GM18502 (cell line): ENCODE measurements around the gene ADGRL3.
"Not testable (repeated sequence)": the region's sequence is repeated elsewhere in the genome, so short reads cannot be mapped to it uniquely, and the experiment has no call there.

ENCODE experiments used
- ATAC-seq: cut with Tn5 transposase; IDR thresholded peaks from one replicate; pipeline ENCODE4 v1.9.1; 2021; ENCODE audit warnings: mild to moderate bottlenecking; ENCODE audit not compliant: unreplicated experiment, poor library complexity

ADGRL3 gene

DNA sequence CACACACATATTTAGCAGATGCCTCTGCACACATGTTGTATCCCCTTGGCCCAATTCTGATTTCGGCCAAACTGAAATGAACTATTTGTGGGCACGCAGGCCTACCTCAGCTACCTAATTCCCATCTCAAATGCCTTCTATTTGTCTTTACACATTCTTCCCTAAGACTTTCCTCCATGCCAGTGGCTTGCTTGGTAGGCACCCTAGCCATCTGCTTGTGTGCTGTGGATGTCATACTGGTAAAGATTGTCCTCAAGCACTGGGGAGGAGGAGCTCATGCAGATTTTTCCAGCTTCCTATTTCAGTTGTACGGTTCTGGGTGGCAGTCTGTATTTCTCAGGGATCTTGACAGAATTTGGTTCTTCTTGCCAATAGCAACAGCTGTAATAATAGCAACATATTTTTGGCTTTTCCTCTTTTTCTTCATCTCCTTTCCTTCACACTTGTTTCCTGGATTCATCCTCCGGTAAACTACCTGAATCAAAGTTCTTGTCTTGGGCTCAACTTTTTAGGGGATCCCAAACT is 514.3 kb downstream of the ADGRL3 start:
- ATAC-seq, result no peak

DNA sequence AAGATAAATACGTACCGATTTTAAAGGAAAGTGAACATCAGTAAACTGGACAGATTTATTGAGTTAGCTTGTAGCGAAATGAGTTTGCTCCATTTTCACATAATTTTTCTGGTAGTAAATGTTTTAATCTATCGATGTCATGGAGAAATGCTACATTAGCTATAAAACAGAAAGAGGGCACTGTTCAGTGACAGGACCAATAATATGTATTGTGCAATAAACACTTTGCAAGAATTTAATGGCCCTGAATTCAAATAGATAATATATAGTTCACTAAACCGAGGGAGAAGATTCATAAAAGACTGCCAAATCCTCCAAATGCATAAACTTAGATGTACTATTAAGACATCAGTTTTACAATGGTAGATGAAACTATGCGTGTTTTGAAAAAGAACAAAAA is 516.3 kb downstream of the ADGRL3 start:
- ATAC-seq, result no peak

DNA sequence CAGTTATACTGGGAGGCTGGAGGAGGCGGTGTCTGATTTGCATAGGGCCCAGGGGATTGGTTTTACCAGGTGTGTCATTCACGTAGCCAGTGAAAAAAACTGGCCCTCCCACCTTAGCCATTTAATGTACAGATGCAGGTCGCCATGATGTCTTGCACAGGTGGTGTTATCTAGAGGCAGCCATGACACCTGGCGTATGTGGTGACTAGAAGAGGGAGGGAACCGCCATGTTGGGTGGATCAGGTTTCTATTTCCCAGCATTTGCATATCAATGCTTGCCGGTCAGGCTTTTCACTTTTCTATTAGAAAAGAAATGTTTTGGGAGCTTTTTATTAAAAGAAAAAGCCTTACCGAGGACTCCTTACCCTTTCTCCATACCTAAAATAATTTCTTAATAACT is 523.4 kb downstream of the ADGRL3 start:
- no peak for ATAC-seq

DNA sequence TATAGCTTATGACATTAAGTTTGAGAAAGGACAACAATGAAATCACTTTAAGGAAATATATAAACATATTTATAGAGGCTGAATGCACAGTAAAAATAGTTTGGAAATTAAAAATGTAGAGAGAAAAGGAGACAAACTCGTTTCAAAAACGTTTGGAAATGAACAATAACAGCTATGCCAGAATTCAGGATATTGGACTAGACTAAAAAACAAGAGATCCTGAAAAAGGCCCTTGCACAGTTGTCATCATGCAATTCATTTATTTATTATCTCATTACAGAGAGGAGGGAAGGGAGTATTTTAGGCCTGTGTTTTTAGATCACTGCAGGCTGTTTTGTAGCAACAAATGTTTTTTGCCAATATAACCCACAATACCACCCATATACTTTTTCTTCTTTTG is 527.2 kb downstream of the ADGRL3 start:
- no peak for ATAC-seq

DNA sequence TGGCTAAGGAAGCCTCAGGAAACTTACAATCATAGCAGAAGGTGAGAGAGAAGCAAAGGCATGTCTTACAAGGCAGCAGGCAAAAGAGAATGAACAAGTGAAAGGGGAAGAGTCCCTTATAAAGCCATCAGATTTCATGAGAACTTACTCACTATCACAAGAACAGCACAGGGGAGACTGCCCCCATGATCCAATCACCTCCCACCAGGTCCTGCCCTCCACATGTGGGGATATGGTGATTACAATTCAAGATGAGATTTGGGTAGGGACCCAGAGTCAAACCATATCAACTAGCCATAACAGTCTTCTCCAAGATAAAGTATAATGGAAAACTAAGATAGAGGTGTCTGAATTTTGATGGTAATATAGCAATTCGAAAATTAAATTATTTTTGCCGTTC is 534.3 kb downstream of the ADGRL3 start:
- ATAC-seq, result no peak

DNA sequence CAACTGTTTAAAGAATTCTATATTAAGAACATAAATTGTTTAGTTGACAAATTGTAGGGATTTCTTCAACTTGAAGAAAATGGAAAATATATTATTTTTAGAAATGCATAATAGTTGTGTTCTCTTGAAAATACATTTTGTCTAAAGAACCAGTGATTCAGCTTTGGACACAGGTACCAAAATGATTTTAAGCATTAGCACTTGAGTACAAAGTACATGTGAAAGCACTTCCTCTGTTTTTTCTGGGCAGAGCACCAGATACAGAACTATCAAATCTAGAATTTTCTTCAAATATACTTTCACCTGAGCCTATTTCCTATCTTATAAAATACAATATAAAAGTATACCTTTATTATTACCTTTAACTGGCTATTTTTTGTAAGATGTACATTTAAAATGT is 539.8 kb downstream of the ADGRL3 start:
- ATAC-seq, result no peak

DNA sequence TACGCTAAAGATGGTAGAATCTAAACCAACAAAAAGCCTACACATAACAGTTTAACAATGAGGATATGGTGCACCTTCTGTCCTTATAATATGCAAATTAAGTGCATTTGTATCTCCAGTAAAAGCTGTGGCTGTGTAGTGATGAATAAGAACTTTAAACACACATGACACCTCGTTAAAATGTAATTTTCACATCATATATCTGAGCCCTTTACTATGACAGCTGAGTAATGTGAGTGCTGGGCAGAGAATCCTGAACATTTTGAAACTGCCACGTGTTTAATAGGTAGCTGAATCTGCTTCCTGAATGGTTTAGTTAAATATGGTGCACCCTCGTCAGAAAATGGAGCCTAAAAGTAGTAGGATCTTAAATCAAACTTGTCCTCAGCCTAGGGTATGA is 540.8 kb downstream of the ADGRL3 start:
- ATAC-seq, result no peak

DNA sequence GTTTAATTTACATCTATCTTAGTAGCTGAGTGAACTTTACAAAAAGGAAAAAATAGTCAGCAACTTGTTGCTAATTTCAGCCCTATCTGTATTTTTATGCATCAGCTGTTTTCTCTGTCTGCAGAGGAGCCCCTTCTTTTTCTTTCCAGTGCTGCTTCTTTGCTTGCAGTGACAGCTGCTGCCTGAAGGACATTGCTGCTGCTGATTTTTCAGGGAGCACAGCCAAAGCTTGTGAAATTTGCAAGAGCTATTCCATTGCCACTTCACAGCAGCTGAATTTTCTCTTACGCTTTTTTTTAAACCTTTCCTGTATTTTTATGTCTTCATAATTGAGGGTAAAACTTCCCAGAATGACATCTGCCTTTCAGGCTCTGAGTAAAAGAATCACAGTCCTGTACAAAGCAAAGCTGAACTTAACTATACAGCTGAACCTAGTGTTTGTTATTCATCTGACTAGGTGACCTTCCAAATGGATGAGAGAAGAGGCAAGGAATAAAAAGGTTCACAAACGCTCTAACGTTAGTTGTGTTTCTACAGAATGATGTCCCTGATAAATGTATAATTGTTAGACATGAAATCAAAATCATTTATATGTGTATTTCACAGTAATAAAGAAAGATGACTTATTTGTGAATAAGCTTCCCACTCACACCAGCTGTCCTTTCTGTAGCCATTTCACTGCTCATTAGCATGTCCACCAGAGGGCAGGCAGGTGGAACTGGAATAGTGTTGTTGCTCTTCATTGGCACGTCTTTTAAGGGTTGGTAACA is 541.4 kb downstream of the ADGRL3 start:
- no peak for ATAC-seq

DNA sequence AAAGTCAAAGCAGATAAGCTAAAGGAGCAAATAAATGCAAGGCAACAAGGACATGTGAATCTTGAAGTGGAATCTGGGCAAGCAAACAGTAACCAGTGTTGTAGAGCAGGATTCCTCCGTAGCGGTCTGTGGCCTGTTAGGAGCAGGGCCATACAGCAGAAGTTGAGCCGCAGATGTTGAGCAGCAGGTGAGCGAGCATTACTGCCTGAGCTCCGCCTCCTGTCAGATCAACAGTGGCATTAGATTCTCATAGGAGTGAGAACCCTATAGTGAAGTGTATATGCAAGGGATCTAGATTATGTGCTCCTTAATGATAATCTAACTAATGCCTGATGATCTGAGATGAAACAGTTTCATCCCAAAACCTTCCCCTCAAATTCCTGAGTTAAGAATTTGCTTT is 550.7 kb downstream of the ADGRL3 start:
- ATAC-seq, result no peak

DNA sequence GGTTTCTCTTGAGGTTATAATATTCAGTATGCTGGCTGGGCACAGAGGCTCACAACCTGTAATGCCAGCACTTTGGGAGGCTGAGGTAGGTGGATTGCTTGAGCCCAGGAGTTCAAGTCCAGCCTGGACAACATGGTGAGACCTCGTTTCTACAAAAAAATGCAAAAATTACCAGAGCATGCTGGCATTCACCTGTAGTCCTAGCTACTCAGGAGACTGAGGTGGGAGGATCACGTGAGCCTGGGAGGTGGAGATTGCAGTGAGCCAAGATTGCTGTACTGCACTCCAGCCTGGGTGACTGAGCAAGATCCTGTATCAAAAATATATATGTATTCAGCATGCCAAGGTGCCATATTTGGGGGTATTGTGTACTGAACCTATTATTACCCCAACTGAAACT is 552.5 kb downstream of the ADGRL3 start:
- ATAC-seq, result no peak

DNA sequence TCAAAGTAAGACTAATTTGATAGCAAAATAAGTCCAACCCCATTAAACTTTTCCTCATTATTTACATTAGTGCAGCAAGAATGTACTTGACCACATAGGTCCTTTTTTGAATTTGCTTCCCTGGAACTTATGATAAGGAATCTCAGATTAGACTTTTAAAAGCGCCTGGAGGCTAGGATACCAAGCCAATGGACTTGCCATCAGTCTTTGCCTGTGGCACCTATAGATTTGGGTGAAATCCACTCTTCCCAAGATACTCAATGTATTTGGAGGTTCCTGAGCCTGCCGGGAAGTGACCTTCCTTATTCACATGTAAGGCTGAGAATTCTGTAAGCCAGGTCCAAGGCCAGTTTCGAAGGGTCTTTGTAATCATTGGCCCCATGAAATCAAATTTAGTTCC is 553.6 kb downstream of the ADGRL3 start:
- ATAC-seq, result no peak

DNA sequence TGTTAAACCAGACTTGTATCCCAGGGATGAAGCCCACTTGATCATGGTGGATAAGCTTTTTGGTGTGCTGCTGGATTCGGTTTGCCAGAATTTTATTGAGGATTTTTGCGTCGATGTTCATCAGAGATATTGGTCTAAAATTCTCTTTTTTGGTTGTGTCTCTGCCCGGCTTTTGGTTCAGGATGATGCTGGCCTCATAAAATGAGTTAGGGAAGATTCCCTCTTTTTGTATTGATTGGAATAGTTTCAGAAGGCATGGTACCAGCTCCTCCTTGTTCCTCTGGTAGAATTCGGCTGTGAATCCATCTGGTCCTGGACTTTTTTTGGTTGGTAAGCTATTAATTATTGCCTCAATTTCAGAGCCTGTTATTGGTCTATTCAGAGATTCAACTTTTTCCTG is 556.8 kb downstream of the ADGRL3 start:
- ATAC-seq, result not testable (repeated sequence)

DNA sequence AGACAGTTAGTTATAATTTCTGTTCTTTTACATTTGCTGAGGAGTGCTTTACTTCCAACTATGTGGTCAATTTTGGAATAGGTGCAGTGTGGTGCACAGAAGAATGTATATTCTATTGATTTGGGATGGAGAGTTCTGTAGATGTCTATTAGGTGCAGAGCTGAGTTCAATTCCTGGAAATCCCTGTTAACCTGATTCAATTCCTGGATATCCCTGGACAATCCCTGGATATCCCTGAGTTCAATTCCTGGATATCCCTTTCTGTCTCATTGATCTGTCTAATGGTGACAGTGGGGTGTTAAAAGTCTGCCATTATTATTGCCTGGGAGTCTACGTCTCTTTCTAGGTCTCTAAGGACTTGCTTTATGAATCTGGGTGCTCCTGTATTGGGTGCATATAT is 557.9 kb downstream of the ADGRL3 start:
- not testable (repeated sequence) for ATAC-seq

DNA sequence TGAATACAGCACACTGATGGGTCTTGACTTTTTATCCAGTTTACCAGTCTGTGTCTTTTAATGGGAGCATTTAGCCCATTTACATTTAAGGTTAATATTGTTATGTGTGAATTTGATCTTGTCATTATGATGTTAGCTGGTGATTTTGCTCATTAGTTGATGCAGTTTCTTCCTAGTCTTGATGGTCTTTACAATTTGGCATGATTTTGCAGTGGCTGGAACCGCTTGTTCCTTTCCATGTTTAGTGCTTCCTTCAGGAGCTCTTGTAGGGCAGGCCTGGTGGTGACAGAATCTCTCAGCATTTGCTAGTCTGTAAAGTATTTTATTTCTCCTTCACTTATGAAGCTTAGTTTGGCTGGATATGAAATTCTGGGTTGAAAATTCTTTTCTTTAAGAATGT is 558.5 kb downstream of the ADGRL3 start:
- ATAC-seq, result not testable (repeated sequence)

DNA sequence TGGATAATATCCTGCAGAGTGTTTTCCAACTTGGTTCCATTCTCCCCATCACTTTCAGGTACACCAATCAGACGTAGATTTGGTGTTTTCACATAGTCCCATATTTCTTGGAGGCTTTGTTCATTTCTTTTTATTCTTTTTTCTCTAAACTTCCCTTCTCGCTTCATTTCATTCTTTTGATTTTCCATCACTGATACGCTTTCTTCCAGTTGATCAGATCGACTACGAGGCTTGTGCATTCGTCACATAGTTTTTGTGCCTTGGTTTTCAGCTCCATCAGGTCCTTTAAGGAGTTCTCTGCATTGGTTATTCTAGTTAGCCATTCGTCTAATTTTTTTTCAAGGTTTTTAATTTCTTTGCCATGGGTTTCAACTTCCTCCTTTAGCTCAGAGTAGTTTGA is 559.1 kb downstream of the ADGRL3 start:
- not testable (repeated sequence) for ATAC-seq

DNA sequence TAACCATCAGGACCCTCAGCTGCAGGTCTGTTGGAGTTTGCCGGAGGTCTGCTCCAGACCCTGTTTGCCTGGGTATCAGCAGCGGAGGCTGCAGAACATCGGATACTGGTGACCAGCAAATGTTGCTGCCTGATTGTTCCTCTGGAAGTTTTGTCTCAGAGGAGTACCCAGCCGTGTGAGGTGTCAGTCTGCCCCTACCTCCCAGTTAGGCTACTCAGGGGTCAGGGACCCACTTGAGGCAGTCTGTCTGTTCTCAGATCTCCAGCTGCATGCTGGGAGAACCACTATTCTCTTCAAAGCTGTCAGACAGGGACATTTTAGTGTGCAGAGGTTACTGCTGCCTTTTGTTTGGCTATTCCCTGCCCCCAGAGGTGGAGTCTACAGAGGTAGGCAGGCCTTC is 559.8 kb downstream of the ADGRL3 start:
- ATAC-seq, result not testable (repeated sequence)

DNA sequence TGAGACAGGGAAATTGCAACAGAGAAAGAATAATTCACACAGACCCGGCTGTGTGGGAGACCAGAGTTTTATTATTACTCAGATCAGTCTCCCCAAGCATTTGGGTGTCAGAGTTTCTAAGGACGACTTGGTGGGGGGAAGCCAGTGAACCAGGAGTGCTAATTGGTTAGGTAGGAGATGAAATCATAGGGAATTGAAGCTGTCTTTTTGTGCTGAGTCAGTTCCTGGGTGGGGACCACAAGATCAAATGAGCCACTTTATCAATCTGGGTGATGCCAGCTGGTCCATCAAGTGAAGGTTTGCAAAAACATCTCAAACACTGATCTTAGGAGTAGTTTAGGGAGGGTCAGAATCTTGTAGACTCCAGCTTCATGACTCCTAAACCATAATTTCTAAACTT is 560.7 kb downstream of the ADGRL3 start:
- no peak for ATAC-seq

DNA sequence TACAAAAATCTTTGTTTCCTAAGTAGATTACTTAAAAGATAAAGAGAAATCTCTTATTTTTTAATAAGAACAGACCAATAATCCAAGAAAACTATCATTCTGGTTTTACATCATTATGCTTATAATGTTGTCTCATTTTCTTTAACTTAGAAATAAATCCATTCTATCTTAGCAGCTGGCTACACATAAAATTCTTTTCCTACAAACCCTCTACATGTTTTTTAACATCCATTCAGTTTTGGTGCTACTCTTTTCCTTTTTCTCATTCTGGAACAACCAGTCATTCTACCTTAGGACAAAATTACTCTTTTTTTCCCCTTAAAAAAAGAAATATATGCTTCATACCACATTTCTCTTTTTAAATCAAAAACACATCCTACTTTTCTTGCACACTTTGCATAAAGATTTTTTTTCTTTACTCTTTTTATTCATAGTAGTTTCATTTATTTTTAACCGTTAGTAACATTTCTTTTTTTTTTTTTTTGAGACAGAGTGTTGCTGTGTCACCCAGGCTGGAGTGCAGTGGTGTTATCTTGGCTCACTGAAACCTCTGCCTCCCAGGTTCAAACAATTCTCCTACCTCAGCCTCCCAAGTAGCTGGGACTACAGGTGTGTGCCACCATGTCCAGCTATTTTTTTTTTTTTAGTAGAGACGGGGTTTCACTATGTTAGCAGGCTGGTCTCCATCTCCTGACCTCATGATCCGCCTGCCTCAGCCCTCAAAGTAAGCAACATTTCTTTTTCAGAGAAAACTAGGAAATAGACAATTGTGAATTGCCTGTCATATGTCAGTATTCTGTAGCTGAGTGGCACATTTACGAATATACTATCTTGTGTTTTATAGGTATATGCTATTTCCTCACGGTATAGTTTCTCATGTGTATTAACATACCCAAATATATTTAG is 562.8 kb downstream of the ADGRL3 start:
- no peak for ATAC-seq

DNA sequence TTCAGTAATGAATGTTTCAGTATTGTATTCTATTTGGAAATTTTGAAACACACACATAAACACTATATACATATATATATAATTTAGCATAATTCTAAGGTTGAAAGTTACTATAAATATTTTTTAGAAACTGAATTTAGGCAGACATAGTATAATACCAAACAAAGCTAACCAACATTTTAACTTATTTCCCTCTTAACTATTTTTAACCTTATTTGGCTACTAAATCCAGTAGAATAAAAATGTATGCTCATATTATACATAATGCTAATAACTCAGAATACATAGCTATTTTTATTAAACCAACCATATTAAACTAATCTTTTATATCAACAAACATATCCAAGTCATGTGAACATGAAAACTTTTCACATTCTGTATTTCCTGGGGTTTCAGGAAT is 563.6 kb downstream of the ADGRL3 start:
- no peak for ATAC-seq

DNA sequence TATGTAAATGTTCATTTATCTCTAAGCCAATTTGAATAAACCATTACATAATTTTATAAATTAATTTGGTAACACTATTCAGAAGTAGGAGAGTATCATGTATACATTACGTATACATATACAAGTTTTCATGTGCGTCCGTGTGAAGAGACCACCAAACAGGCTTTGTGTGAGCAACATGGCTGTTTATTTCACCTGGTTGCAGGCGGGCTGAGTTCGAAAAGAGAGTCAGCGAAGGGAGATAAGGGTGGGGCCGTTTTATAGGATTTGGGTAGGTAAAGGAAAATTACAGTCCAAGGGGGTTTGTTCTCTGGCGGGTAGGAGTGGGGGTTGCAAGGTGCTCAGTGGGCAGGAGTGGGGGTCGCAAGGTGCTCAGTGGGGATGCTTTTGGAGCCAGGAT is 564.0 kb downstream of the ADGRL3 start:
- ATAC-seq, result not testable (repeated sequence)

DNA sequence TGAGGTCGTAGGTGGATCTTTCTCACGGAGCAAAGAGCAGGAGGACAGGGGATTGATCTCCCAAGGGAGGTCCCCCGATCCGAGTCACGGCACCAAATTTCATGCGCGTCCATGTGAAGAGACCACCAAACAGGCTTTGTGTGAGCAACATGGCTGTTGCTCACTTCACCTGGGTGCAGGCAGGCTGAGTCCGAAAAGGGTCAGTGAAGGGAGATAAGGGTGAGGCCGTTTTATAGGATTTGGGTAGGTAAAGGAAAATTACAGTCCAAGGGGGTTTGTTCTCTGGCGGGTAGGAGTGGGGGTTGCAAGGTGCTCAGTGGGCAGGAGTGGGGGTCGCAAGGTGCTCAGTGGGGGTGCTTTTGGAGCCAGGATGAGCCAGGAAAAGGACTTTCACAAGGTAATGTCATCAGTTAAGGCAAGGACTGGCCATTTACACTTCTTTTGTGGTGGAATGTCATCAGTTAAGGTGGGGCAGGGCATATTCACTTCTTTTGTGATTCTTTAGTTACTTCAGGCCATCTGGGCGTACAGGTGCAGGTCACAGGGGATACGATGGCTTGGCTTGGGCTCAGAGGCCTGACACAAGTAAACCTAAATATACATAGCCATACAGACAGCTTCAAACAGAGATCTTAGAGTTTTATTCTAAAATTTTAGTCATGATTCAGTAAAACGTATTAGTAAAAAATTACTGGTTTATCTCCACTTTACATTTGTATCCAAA is 569.5 kb downstream of the ADGRL3 start:
- ATAC-seq, result not testable (repeated sequence)
